ENCODE measurements around the gene DCLK3. TPM values are rescaled to one million over a fixed set of nuclear protein-coding genes. Genes with fewer than 3 reads are reported as not detected.

Gene DCLK3
- total RNA-seq, 3 donors from 2014 or later (not counting 1 experiment from before 2014, with no cell fraction given), result not detected

- peaks cover 9% of the 10 kb centered on the region for H3K36me3 Mint-ChIP-seq
Measured at GRCh38 chr3:36674816-36675215, 89.5 kb downstream of the DCLK3 start.

GRCh38 chr3:36669764-36670163 is 94.6 kb downstream of the DCLK3 start:
- Histone ChIP-seq H3K4me1 (ENCODE audit: control insufficient read depth, insufficient read depth, low read length) (no peaks in the 10 kb centered on the region), H3K4me3 (ENCODE audit: low read length) (no peak overlapping the region), H3K27me3 (ENCODE audit: control insufficient read depth, insufficient read depth, low read length) (no peaks in the 10 kb centered on the region), H3K27ac (ENCODE audit: low read length) (no peak overlapping the region), H3K36me3 (ENCODE audit: control insufficient read depth, insufficient read depth, low read length) (no peaks in the 10 kb centered on the region), H3K9me3 (ENCODE audit: control insufficient read depth, insufficient read depth, low read length) (no peaks in the 10 kb centered on the region)
- no peak overlapping the region for H3K4me3 Mint-ChIP-seq
- DNase-seq (no peak), ATAC-seq (no peak)
- H3K27ac Mint-ChIP-seq, result no peak overlapping the region
- peaks cover 5 to 15% of the 10 kb centered on the region in 2 donors for H3K27me3 Mint-ChIP-seq (ENCODE audit: low read depth in 2 of 2)
- H3K36me3 Mint-ChIP-seq, result no peaks in the 10 kb centered on the region
- H3K9me3 Mint-ChIP-seq, result no peaks in the 10 kb centered on the region
- intact Hi-C loops (cut with micrococcal nuclease), result no loop called here
- 76% methylated on average over 2 of the region's 3 CpGs for WGBS (ENCODE audit: insufficient coverage)
- TF ChIP-seq CTCF (IDR thresholded peaks at IDR 0.05), result no peak
- H3K4me1 Mint-ChIP-seq, result no peaks in the 10 kb centered on the region

More at GRCh38 chr3:36674816-36675215, 89.5 kb downstream of the DCLK3 start:
- Mint-ChIP-seq H3K4me1 (no peaks in the 10 kb centered on the region), H3K27ac (no peak overlapping the region), H3K27me3 (ENCODE audit: low read depth in 2 of 2) (peaks cover 5 to 8% of the 10 kb centered on the region in 2 donors), H3K4me3 (no peak overlapping the region), H3K9me3 (peaks cover 8% of the 10 kb centered on the region in 2 donors)
- Histone ChIP-seq H3K4me1 (ENCODE audit: control insufficient read depth, insufficient read depth, low read length) (no peaks in the 10 kb centered on the region), H3K4me3 (ENCODE audit: low read length) (no peak overlapping the region), H3K9me3 (ENCODE audit: control insufficient read depth, insufficient read depth, low read length) (peaks cover 9% of the 10 kb centered on the region), H3K27me3 (ENCODE audit: control insufficient read depth, insufficient read depth, low read length) (no peaks in the 10 kb centered on the region), H3K27ac (ENCODE audit: low read length) (no peak overlapping the region), H3K36me3 (ENCODE audit: control insufficient read depth, insufficient read depth, low read length) (no peaks in the 10 kb centered on the region)
- TF ChIP-seq CTCF (IDR thresholded peaks at IDR 0.05), result no peak
- ATAC-seq (no peak), DNase-seq (no peak)
- intact Hi-C loops (cut with micrococcal nuclease), result no loop called here
- 86% methylated on average over 9 of the region's 11 CpGs for WGBS (ENCODE audit: insufficient coverage)

GRCh38 chr3:36666166-36666565 is 98.2 kb downstream of the DCLK3 start:
- Mint-ChIP-seq H3K4me1 (no peaks in the 10 kb centered on the region), H3K36me3 (no peaks in the 10 kb centered on the region), H3K27me3 (ENCODE audit: low read depth in 2 of 2) (peaks cover 7 to 15% of the 10 kb centered on the region in 2 donors), H3K9me3 (no peaks in the 10 kb centered on the region), H3K4me3 (no peak overlapping the region), H3K27ac (no peak overlapping the region)
- Histone ChIP-seq H3K36me3 (ENCODE audit: control insufficient read depth, insufficient read depth, low read length) (no peaks in the 10 kb centered on the region), H3K27ac (ENCODE audit: low read length) (no peak overlapping the region), H3K27me3 (ENCODE audit: control insufficient read depth, insufficient read depth, low read length) (no peaks in the 10 kb centered on the region), H3K4me1 (ENCODE audit: control insufficient read depth, insufficient read depth, low read length) (no peaks in the 10 kb centered on the region), H3K9me3 (ENCODE audit: control insufficient read depth, insufficient read depth, low read length) (no peaks in the 10 kb centered on the region), H3K4me3 (ENCODE audit: low read length) (no peak overlapping the region)
- DNase-seq (no peak), ATAC-seq (no peak)
- no peak for TF ChIP-seq CTCF (IDR thresholded peaks at IDR 0.05)
- intact Hi-C loops (cut with micrococcal nuclease), result no loop called here
- whole genome bisulfite sequencing (ENCODE audit: insufficient coverage), result 88% methylated on average over 1 of the region's 2 CpGs

- Mint-ChIP-seq H3K36me3 (no peaks in the 10 kb centered on the region), H3K4me3 (no peak overlapping the region), H3K9me3 (no peaks in the 10 kb centered on the region), H3K27ac (no peak overlapping the region), H3K27me3 (ENCODE audit: low read depth in 2 of 2) (peaks cover 3 to 12% of the 10 kb centered on the region in 2 donors), H3K4me1 (no peaks in the 10 kb centered on the region)
- ATAC-seq (no peak), DNase-seq (no peak)
- Histone ChIP-seq H3K27me3 (ENCODE audit: control insufficient read depth, insufficient read depth, low read length) (no peaks in the 10 kb centered on the region), H3K4me3 (ENCODE audit: low read length) (no peak overlapping the region), H3K27ac (ENCODE audit: low read length) (no peak overlapping the region), H3K9me3 (ENCODE audit: control insufficient read depth, insufficient read depth, low read length) (no peaks in the 10 kb centered on the region), H3K36me3 (ENCODE audit: control insufficient read depth, insufficient read depth, low read length) (no peaks in the 10 kb centered on the region), H3K4me1 (ENCODE audit: control insufficient read depth, insufficient read depth, low read length) (no peaks in the 10 kb centered on the region)
- TF ChIP-seq CTCF (IDR thresholded peaks at IDR 0.05), result no peak
- WGBS (ENCODE audit: insufficient coverage), result 82% methylated on average over 1 of the region's 2 CpGs
- intact Hi-C loops (cut with micrococcal nuclease), result no loop called here
Measured at GRCh38 chr3:36663666-36664291, 100.6 kb downstream of the DCLK3 start.
